NOMO-1 (cell line): Measurements from ENCODE around the gene ASAP2.

ENCODE experiments used
- DNase-seq, 2 experiments: peaks; one replicate each; lab custom pipeline; 2025; ENCODE audit not compliant: unreplicated experiment in 2 of 2; lab: John Stamatoyannopoulos, UW

ASAP2 gene

DNA sequence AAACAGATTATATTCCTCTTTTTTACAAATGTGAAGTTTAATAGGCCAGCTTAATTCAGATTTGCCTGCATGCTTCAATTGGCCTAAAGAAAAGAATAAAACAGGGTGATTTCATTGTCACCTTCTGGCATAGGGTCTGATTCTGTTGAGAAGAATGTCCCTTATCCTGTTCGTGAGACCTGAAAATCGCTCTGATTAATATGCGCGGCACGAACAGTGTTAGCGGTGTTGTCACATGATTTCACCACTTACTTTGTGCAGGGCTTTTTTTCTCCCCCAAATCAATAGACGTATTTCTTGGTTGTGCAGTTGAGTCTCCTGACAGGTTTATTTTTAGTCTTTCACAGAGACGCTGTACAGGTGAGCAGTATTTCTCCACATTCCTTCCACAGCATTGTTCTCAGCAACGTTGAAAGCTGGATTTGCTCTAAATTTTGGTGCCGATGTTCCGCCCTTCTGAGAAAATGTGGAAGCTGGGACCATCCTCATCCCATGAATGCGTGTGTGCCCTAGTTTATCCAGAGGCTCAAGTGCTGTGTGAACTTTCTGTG is 134.8 kb downstream of the ASAP2 start:
- DNase-seq = no peak

- no peak for DNase-seq
These were observed 136.0 kb downstream of the ASAP2 start for GRCh38 chr2:9342659-9343058.

DNA sequence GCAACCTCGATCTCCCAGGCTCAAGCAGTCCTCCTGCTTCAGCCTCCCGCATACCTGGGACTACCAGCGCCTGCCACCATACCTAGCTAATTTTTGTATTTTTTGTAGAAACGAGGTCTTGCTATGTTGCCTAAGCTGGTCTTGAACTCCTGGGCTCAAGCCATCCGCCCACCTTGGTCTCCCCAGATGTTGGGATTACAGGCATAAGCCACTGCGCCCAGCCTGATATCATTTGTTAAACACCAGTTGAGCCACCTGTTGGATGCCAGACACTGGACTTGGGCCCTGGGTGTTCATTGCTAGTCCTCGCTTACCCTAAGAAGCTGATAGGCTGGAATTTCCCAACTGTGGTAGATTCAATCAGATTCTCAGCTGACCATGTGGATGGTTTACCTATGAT is 136.9 kb downstream of the ASAP2 start:
- no peak for DNase-seq

DNA sequence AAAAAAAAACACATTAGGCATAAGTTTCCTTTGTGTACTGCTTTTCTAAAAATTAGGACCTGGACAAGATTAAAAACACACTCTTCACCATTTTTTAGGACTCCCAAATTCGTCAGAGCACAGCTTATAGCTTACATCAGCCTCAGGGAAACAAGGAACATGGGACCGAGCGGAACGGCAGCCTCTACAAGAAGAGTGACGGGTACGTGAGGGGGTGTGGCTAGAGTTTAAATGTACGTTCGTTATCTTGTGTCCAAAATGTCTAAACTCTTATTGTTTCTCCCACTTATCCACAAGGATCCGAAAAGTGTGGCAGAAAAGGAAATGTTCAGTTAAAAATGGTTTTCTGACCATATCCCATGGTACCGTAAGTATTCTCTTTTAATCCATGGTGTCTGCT is 137.8 kb downstream of the ASAP2 start:
- DNase-seq = no peak

GRCh38 chr2:9345343-9345742 is 138.7 kb downstream of the ASAP2 start:
- DNase-seq = no peak

DNA sequence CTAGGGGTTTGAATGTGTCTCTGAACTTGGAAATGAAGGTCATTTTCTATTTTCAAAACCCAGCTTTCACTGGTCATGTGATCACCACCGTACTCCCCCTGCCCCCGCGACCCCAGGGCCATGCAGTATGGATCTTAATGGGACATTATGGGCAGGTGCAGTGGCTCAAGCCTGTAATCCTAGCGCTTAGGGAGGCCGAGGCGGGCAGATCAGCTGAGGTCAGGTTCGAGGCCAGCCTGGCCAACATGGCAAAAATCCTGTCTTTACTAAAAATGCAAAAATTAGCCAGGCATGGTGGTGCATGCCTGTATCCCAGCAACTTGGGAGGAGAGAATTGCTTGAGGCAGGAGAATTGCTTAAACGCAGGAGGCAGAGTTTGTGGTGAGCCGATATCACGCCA is 139.4 kb downstream of the ASAP2 start:
- DNase-seq = no peak

DNA sequence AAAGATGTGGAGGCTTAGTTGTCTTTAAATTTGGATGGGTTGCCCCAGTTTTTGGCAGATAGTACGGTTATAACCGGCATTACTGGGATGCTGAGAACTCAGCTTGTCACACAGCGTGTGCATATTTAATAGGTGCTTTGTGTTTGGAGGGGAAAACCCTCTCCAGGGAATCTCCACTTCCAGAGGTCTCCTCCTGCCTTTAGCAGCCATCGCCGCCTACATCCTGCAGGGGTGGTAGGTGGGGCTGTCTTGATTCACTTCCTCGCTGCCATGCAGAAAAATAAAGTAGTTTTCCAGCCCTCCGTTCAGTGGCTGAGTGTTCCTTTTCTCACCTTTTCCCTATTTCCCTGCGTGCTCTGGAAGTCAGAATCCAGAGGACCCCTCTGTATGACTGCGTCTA is 140.3 kb downstream of the ASAP2 start:
- no peak for DNase-seq

DNA sequence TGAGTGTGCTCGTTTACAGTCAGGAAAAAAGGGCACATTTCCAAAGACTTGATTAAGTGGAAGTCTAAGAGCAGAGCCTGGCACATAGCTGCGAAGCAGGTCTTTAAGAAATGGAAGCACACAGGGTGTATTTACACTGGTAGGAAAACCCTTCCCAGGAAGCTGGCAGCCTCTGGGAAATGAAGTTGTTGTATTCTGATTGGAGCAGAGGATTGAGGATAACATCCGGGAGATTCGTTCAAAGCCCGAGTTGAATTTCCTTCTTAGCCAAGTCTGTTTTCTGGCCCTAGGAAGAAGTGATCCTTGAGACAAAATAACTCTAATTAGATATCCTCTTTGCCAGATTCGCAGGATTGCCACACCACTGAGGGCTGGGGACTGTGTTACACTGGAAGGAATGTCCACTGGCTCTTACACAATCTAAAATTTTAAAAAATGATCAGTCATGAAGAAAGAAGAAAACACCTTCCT is 140.8 kb downstream of the ASAP2 start:
- no peak for DNase-seq

DNA sequence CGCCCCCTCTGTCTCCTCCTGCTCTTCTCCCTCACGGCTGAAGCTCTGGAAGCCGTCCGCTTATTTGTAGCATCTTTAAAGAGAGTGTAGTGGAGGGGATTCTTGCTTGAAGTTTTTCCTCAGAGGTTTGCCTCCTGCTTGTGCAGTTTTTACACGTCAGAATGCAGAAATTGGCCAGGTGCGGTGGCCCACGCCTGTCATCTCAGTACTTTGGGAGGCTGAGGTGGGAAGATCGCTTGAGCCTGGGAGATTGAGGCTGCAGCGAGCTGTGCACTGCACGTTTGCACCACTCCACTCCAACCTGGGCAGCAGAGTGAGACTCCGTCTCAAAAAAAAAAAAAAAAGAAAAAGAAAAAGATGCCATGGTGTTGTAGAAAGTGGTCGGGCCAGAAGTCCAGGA is 147.7 kb downstream of the ASAP2 start:
- DNase-seq = no peak

- no peak for DNase-seq
These were observed 148.7 kb downstream of the ASAP2 start for GRCh38 chr2:9355270-9355669.

GRCh38 chr2:9355716-9356115 is 149.1 kb downstream of the ASAP2 start:
- no peak for DNase-seq

DNA sequence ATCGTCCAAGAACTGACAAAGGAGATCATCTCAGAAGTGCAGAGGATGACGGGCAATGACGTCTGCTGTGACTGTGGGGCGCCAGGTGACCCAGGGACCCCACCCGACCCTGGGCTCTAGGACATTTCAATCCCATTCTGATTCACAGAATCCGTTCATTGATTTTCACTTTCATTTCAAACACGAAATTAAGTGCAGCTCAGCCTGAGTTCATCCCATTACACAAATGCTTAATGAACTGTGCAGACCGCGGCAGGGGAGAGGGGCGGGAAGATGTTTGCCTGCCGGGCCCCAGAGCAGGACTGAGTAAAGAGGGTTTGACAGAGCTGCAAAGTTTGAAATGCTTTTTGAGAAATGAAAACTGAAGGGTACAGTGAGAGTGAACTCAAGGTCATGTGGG is 149.6 kb downstream of the ASAP2 start:
- no peak for DNase-seq

- DNase-seq = no peak
These were observed 152.2 kb downstream of the ASAP2 start for GRCh38 chr2:9358846-9359245.

- no peak for DNase-seq
These were observed 152.9 kb downstream of the ASAP2 start for GRCh38 chr2:9359463-9359862.

DNA sequence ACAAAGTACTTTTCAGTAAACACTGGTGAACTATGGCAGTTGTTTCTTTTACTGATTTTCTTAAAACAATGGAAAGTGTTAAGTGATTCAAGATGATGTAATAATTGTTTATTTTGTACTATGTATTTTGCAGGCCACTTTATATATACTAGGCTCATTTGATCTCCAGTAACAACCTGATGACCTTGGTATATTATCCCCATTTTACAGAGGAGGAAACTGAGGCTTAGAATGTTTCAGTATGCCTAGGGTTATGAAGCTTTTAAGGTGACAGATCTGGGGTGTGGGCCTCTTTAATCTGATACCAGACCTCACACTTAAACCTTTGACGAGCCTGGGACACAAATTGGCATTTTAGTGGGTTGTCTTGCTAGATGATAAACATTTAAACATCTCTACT is 153.5 kb downstream of the ASAP2 start:
- DNase-seq = no peak

DNA sequence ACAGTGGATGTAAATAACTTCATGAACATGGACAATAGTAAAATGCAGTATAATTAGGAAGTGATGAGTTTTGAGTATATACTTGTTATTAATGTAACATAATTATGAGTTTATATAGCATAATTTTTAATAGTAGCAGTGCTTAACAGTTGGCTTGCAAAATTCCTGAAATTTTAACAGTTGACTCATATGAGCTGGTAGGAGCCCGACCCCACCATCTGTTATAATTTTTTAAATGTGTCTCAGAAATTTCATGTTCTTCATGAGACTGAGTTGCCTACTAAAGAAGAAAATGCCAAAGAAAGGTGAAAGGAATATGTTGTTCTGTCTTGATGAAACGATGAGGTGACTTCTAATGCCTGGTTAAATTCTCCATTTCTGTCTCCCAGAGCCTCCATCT is 154.1 kb downstream of the ASAP2 start:
- DNase-seq = no peak

DNA sequence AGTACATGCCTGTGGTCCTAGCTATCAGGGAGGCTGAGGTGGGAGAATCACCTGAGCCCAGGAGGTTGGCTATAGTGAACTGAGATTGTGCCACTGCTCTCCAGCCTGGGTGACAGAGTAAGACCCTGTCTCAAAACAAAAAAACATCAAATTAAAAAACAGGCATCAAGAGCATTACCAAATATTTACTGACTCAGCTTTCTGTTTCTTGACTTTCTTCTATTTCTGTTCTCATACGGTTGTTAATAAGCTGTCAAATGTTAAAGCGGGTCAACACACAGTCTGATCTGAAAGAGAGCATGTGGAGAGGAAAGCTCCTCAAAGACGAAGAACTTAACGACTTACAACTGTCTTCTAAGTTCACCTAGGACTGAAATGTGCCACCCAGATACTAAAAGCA is 157.8 kb downstream of the ASAP2 start:
- no peak for DNase-seq

DNA sequence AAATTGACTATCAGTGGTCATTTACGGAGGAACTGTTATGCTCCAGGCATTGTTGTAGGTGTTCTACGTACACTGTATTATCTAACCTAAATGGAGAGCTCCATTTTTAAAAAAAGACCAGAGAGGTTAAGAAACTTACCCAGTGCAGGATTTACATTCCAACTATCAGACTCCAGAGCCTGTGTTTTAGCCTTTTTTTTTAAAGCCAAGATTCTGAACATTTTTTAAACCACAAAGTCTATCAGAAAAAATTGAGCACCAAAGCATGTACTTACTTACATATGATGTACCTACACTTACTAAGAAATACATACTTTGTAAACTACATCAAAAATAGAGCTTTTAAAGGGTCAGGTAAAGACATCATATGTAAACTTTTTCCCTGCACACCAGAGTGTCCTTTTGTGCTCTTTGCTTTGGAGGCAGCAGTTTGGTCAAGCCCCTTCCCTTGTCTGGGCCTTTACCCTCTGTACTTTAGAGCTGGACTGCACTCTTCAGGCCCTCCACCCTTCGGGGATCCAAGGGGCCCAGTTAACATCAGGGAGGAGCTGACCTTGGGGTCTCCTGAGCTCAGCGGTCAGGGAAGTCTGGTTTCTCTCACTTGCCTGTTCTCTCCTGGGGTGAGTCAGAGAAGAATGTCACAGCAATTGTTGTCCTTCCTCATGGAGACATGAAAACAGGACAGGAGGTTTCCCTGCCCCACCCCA is 158.3 kb downstream of the ASAP2 start:
- DNase-seq = no peak

DNA sequence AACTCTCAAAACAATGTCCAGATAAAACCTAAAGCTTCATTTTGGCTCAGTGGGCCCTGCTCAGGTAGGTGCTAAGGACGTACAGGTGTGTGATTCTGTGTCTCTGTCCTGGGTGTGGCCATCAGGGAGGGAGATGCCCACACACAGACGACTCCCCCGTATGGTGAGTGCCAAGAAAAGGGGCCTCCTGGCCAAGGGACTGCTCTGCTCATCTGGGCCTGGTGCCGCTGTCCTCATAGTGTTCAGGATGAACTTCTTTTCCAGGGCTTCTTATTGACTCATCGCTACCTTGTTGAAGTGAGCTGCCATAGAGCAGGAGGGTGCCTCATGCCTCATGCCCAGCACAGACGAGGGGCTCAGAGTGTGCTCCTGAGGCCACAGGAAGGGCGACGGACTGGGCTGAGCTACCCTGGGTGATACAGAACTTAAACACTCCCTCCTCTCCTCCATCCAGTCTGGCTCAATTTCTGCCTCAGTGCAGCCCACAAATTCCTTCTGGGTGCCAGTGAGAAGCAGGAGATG is 158.9 kb downstream of the ASAP2 start:
- DNase-seq = no peak

DNA sequence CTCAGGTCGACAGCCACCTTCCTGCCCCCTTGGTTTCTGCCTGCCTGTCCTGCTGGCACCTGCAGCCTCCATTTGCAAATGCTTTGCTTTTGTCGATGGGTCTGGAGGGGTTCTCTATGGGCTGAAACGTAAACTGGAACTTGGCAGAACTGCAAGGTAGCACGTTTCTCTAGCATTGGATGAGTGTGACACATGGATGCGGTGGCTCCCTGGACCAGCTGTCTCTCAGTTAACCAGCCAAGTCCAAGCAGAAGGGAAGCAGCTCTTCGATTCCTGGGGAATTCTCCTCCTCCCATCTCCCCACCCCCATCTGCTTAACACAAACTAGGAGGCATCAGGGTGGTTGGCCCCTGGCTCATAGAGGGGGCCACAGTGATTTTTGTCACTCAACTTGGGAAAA is 159.4 kb downstream of the ASAP2 start:
- no peak for DNase-seq

- DNase-seq = no peak
These were observed 164.1 kb downstream of the ASAP2 start for GRCh38 chr2:9370746-9371145.

- no peak for DNase-seq
These were observed 166.4 kb downstream of the ASAP2 start for GRCh38 chr2:9373047-9373446.

DNA sequence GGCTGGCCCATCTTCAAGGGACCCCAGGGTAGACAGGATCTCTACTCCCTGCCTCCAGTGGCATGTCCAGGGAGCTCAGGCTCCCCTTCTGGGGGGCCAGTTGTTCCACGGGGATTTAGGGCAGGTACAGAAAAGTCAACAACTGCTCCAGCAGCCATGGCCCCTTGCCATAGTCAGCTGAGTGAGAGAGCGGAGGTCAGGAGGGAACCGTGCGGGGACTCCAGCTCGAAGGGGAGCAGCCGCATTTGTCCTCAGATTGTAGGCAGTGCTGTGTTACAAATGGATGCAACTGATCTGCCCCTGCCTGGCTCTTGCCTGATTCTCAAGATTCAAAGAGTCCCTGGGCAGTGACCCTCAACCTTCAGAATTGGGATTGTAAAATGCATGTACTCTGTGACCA is 166.9 kb downstream of the ASAP2 start:
- no peak for DNase-seq
